KOPT-K1 (cell line): ENCODE measurements around the gene PPP1R3G.

Source experiments
- H3K27ac ChIP-seq: fragments of 200-600 bp; sonication (generic); 2 replicates; pipeline ENCODE4 v1.5.1; 2016; ENCODE audit warnings: antibody characterized with exemption, mild to moderate bottlenecking, low read depth, low read length; ENCODE audit not compliant: poor library complexity, severe bottlenecking
- H3K36me3 ChIP-seq: fragments of 200-600 bp; sonication (generic); 2 replicates; pipeline ENCODE4 v1.5.1; 2017; ENCODE audit warnings: antibody characterized with exemption, mild to moderate bottlenecking, low read length, moderate library complexity; ENCODE audit not compliant: insufficient read depth
- H3K9me3 ChIP-seq: fragments of 200-600 bp; sonication (generic); 2 replicates; pipeline ENCODE4 v1.5.1; 2017; ENCODE audit warnings: antibody characterized with exemption, low read length, mild to moderate bottlenecking; ENCODE audit not compliant: insufficient read depth, poor library complexity, severe bottlenecking

Gene PPP1R3G

DNA sequence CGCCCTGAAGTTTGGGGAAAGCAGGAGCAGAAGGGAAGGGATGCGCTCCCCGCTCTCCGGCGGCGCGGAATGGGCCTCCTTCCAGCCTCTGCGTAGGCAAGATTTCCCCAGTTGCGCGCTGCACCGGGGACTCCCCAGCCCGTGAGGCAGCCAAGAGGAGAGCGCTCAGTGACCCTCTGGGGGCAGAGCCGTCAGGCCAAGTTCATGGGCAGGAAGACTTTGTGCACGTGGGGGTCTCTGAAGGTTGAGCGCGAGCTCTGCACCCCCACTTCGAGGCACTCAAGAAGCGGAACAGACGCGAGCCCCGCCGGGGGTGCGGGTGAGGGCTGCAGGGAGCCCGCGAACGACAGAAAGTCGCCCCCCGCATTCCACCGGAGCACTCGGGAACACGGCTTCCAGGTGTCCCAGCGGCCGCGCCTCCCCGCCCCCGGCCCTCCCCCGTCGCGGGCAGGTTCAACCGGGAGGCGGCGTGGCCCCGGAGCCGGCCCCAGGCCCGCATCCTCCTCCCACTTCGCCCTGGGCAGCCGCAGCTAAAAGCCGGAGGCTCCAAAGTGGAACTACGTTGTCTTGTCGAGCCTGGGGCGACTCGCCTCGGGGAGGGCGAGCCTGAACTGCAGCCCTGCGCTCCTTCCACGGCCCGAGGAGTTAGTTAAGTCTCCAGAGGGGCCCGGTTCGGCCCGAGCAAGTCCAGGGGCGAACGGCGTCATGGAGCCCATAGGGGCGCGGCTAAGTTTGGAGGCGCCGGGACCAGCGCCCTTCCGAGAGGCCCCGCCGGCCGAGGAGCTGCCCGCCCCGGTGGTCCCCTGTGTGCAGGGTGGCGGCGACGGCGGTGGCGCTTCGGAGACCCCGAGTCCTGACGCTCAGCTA is at the start of gene PPP1R3G:
Gene PPP1R3G, plus strand, starts transcription at position 561 of the 867 bp plus-strand sequence. Its CDS starts 145 bp downstream, at position 706.
- no peak within 1 kb of the TSS for H3K27ac ChIP-seq
- no peaks in the 10 kb centered on the region for H3K9me3 ChIP-seq
- no peaks in the 10 kb centered on the region for H3K36me3 ChIP-seq

DNA sequence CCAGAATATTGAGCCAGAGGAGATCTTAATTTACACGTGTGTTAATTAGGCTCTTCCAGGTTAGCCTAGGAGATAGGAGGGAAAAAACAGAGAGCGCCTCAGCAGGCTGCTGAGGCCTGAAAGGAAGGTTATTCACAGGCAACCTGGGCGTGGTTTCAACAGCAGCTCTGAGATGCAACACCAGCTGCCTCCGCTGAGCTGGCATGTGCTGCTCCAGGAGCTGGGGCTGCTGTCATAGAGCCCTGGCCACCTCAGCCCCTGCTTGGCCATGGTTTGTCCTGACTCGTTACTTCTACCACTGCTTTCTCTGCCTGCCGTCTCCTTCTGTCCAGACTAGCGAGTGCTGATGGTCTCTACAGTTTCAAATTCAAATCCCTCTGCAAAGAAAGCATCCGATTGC is 48.9 kb upstream of the PPP1R3G start:
- Histone ChIP-seq H3K27ac (no peak overlapping the region), H3K36me3 (no peaks in the 10 kb centered on the region), H3K9me3 (no peaks in the 10 kb centered on the region)

DNA sequence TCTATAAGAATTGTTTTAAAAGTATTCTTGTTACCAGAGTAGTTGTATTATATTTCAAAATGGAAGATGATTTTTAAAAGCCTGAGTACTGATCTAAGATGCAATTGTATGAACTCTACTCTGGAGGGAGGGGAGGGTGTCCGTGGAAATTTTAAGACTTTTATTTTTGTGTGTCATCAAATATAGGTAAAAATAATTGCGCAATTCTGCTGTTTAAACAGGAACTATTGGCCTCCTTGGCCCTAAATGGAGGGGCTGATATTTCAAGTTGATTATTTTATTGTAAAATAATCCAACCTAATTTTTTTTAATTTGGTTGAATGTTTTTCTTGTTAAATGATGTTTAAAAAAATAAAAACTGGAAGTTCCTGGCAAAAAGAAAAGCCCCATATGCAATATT is 43.2 kb upstream of the PPP1R3G start:
- Histone ChIP-seq H3K9me3 (no peaks in the 10 kb centered on the region), H3K27ac (no peak overlapping the region), H3K36me3 (no peaks in the 10 kb centered on the region)

DNA sequence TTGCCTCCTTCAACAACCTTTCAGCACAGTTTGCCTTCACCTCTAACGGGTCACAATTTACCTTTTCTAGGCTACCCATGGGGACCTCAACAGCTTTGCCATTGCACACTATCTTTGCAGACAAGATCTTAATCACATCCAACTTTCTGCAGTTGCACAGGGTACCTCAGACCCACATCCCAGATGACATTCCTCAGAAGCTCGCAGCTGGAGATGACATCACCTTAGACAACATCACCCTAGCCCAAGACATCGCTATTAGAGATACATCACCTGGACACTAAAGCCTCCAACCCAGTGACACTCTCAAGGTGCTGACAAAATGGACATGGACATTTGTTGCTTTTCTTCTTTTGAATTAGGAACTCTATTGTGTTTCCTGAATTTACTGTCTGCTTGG is 42.7 kb upstream of the PPP1R3G start:
- no peak overlapping the region for H3K27ac ChIP-seq
- H3K9me3 ChIP-seq = no peaks in the 10 kb centered on the region
- no peaks in the 10 kb centered on the region for H3K36me3 ChIP-seq

DNA sequence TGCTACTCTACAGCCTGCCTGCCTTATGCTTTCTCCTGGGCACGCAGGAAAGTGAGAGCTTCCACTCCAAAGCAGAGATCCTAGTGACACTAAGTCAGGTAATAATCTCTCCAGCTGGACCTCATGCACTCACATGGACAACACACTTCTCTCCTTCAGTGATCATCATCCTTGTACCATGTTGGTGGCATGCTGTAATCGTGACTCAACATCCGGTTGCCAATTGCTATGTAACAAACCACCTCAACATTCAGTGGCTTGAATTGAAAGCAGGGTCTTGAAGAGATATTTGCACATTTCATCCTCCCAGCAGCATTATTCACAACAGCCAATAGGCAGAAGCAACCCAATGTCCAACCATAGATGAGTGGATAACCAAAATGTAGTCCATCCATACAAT is 40.3 kb upstream of the PPP1R3G start:
- peaks cover under 1% of the 10 kb centered on the region for H3K9me3 ChIP-seq
- H3K36me3 ChIP-seq = no peaks in the 10 kb centered on the region
- no peak overlapping the region for H3K27ac ChIP-seq

DNA sequence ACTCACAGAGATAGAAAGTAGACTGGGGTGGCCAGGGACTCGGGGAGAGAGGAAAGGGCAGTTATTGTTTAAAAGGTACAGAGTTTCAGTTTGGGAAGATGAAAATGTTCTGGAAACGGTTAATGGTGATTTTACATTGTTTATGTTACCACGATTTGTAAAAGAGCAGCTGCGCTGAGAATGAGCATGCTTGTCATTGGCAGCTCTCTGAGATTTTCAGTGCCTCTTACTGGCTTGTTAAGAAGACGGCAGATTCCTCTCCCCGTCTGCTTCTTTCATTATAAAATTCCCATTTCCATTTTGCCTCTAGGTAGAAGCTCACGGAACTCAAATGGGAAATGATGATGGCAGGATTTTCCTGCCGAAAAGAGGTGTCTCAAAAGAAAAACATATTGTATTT is 39.7 kb upstream of the PPP1R3G start:
- no peak overlapping the region for H3K27ac ChIP-seq
- peaks cover 6% of the 10 kb centered on the region for H3K9me3 ChIP-seq
- H3K36me3 ChIP-seq = no peaks in the 10 kb centered on the region

DNA sequence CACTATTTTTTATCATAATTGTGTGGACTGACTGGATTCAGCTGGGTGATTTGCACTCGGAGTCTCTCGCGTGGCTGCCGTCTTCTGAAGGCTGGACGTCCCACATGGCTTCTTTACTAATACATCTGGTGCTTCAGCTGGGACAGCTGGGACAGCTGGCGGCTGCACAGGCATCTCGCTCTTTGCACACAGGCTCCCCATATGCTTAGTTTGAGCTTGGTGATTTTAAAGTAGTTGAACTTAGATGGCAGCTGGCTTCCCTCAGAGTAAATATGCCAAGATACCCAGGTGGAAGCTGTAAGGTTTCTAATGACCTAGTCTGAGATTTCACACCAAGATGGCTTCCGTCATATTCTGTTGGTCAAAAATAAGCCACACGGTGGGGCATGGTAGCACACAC is 38.7 kb upstream of the PPP1R3G start:
- H3K9me3 ChIP-seq = peaks cover 16% of the 10 kb centered on the region
- no peaks in the 10 kb centered on the region for H3K36me3 ChIP-seq
- no peak overlapping the region for H3K27ac ChIP-seq

DNA sequence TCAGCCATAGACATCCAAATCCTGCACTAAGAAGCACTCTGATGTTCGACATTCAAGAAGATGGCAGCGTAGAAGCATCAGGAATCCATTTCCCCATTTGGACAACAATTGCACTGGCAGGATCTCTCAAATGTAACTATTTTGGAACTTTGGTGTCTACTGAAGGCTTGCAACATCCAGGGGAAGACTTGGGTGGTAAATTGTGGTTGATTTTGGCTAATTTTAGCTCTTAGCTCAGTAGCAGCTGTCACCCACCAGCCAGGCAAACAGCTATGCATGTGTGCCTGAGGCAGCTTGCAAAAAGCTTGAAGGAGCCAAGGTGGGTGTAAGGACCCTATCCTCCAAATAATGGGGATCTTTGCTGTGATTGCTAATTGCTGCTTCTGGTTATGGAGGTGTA is 35.1 kb upstream of the PPP1R3G start:
- Histone ChIP-seq H3K9me3 (peaks cover 22% of the 10 kb centered on the region), H3K36me3 (no peaks in the 10 kb centered on the region), H3K27ac (no peak overlapping the region)

DNA sequence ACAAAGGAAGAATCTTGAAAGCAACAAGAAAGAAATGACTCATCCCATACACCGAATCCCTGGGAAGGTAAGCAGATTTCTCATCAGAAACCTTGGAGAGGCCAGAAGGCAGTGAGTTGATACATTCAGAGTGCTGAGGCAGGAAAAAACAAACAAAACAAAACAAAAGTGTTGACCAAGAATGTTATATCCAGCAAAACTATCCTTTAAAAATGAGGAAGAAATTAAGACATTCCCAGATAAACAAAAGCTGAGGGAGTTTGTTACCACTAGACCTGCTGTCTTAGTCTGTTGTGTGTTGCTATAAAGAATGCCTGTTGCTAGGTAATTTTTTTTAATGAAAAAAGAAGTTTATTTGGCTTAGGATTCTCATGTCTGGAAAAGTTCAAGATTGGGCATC is 33.7 kb upstream of the PPP1R3G start:
- H3K9me3 ChIP-seq = peaks cover 22% of the 10 kb centered on the region
- H3K27ac ChIP-seq = no peak overlapping the region
- no peaks in the 10 kb centered on the region for H3K36me3 ChIP-seq

DNA sequence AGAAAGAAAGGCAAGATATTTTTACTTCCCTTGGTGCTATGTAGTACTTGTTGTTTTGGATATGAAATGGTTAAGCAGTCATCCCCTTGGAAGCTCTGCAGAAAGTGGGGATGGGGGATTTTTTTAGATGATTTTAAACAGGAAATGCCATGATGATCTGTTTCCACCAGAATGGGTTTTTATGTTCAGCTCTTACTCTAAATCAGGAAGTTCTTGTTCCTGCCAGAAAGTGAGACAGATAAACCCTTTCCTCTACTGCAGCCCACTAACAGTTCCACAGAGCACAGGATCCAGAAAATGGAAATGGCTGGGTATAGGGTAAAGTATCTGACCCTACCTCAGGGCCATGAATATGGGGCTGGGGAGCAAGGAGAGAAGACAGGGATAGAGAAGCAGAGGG is 32.1 kb upstream of the PPP1R3G start:
- no peak overlapping the region for H3K27ac ChIP-seq
- H3K9me3 ChIP-seq = peaks cover 22% of the 10 kb centered on the region
- H3K36me3 ChIP-seq = no peaks in the 10 kb centered on the region

DNA sequence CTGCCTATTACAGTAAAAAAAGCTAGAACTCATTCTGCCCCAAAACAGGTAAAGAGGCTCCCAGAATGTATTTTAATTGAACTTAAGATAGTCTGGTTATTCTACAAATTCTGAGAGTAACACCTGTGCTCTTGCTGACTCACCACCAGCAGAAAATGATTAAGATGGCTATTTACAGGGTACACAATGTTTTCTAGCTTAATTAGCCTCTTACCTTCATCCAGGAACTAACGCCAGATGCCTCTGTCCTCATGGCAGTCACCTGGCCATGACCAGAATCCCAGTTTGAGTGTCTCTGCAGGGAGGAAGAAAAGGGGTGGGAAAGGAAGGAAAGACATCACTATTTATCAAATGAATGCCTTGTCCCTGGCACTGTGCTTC is 31.3 kb upstream of the PPP1R3G start:
- Histone ChIP-seq H3K9me3 (peaks cover 22% of the 10 kb centered on the region), H3K27ac (no peak overlapping the region)

DNA sequence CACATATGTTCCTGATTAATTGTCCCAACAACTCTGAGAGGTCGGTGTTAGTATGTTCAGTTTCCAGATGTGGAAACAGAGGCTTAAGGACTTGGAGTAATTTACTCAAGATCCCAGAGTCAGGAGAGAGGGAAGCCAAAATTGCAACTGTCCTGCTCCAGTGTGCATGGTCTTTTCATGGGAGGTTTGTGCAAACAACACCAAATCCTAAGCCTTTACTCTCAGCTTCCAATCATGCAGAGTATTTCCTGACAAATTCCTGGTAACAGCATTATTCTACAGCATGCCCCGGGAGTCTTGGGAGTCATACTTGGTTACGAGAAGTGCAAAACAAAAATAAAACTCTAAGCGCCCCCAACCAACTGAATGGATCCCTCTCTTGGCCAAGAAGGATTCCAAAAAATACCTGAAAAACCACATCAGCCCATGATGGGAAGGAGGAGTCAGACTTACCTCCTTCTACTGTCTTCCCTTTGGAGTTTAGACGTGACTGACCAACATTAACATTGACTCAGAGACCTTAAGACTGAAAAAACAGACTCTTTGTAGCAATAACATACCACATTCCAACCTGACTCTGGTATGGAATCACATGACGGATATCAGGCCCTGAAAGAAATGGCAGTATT is 30.8 kb upstream of the PPP1R3G start:
- Histone ChIP-seq H3K9me3 (peaks cover 22% of the 10 kb centered on the region), H3K27ac (no peak overlapping the region), H3K36me3 (no peaks in the 10 kb centered on the region)

More for the DNA sequence above, 31.3 kb upstream of the PPP1R3G start:
- H3K36me3 ChIP-seq = no peaks in the 10 kb centered on the region

DNA sequence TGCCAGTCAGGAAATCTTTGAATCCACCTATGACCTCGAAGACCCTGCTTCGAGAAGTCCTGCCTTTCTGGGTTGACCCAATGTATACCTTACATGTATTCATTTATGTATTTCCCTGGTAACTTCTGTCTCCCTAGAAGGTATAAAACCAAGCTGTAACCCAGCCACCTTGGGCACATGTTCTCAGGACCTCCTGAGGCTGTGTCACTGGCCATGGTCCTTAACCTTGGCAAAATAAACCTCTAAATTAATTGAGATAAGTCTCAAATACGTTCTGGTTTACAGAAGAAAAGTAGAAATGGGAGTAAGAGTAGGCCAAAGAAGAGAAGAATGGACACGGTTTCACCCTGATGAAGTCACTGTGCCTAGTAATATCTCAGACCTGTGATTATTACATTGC is 30.0 kb upstream of the PPP1R3G start:
- Histone ChIP-seq H3K27ac (no peak overlapping the region), H3K9me3 (peaks cover 19% of the 10 kb centered on the region), H3K36me3 (no peaks in the 10 kb centered on the region)

DNA sequence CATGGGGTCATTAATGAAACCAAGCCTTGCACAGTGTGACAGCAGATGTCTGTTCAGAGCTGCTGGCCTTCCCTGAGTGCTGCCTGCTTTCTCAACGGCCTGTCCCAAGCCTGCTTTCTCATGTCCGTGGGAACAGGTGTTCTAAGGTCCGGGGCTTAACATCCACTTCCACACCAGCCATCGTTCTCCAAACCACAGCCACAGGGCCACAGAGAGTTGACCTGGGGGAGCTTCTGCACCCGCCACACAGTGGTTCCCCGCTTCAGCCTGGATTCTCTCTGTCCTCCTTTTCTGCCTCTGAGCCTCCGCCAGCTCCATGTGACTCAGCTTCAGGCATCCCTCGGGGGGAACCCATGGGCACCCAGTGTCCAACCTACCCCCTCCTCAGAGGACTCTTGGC is 26.9 kb upstream of the PPP1R3G start:
- H3K36me3 ChIP-seq = no peaks in the 10 kb centered on the region
- no peak overlapping the region for H3K27ac ChIP-seq
- H3K9me3 ChIP-seq = no peaks in the 10 kb centered on the region

DNA sequence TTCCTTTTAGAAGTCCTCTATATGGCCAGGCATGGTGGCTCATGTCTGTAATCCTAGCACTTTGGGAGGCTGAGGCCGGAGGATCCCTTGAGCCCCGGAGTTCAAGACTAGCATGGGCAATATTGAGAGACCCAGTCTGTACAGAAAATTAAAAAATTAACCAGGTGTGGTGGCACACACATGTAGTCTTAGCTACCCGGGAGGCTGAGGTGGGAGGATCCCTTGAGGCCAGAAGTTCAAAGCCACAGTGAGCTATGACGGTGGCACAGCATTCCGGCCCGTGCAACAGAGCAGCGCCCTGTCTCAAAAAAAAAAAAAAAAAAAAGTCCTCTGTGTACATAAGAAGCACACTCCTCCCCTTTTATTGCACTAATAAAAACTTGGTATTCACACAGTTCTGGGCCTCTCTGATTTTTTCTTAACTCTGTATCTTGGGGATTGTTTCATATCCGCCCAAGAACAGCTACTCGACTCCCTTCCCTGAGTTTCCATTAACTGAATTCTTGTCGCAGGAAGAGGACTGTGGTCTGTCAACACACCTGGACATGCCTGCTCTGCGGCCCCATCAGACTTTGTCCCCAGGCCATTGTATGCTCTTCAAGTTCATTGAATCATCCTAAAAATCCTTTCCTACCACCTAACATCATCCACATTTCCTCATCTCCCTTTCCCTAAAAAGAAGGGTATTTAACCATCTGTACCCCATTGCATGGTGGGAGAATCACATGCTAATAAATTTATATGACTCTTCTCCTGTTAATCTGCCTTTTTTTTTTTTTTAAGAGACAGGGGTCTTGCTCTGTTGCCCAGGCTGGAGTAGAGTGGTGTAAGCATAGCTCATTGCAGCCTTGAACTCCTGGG is 25.9 kb upstream of the PPP1R3G start:
- Histone ChIP-seq H3K9me3 (no peaks in the 10 kb centered on the region), H3K36me3 (no peaks in the 10 kb centered on the region), H3K27ac (no peak overlapping the region)
